NCI-H1092 treated with DMSO at 0.1 percent for 48 hours (cell line): Measurements from ENCODE around the gene CCDC61.
A peak's percentile ranks its signal among the peaks of the same experiment; 100 is the strongest.

Experiments used
- DNase-seq: peaks from one replicate; lab custom pipeline; 2025; lab: John Stamatoyannopoulos, UW

CCDC61 gene

GRCh38 chr19:46016426-46017094 lies 21.3 kb downstream of the CCDC61 start:
- peak; percentile 66 for DNase-seq

- DNase-seq = no peak
These were observed 21.8 kb downstream of the CCDC61 start for GRCh38 chr19:46017095-46017429.

GRCh38 chr19:46017874-46018675 lies 22.8 kb downstream of the CCDC61 start:
- DNase-seq = no peak

- DNase-seq = no peak
These were observed 23.5 kb downstream of the CCDC61 start for GRCh38 chr19:46018729-46019251.

GRCh38 chr19:46019270-46019669 lies 24.0 kb downstream of the CCDC61 start:
- DNase-seq = no peak

GRCh38 chr19:46020819-46021125 lies 25.5 kb downstream of the CCDC61 start:
- no peak for DNase-seq

- no peak for DNase-seq
These were observed 26.3 kb downstream of the CCDC61 start for GRCh38 chr19:46021531-46022041.

- DNase-seq = no peak
These were observed 26.8 kb downstream of the CCDC61 start for GRCh38 chr19:46022061-46022430.

GRCh38 chr19:46022431-46023310 lies 27.4 kb downstream of the CCDC61 start, which contains the start of gene PGLYRP1:
PGLYRP1 (minus strand) TSS chr19:46023053; CDS start chr19:46023021, 32 bp downstream.
- DNase-seq = no peak

- no peak for DNase-seq
These were observed 28.1 kb downstream of the CCDC61 start for GRCh38 chr19:46023311-46023779.

- DNase-seq = no peak
These were observed 30.6 kb downstream of the CCDC61 start for GRCh38 chr19:46025835-46026234.

GRCh38 chr19:46030812-46031550 lies 35.7 kb downstream of the CCDC61 start:
- no peak for DNase-seq

GRCh38 chr19:46031781-46032596 lies 36.7 kb downstream of the CCDC61 start:
- DNase-seq = no peak

- no peak for DNase-seq
These were observed 37.3 kb downstream of the CCDC61 start for GRCh38 chr19:46032597-46033025.

GRCh38 chr19:46033401-46033800 lies 38.1 kb downstream of the CCDC61 start:
- DNase-seq = no peak

- DNase-seq = no peak
These were observed 40.3 kb downstream of the CCDC61 start for GRCh38 chr19:46035546-46035945.

- no peak for DNase-seq
These were observed 40.9 kb downstream of the CCDC61 start for GRCh38 chr19:46035986-46036743.

GRCh38 chr19:46036744-46037128 lies 41.5 kb downstream of the CCDC61 start:
- DNase-seq = no peak

GRCh38 chr19:46040125-46040524 lies 44.9 kb downstream of the CCDC61 start:
- no peak for DNase-seq
